Heart left ventricle (tissue), 16 donors: ENCODE data around the gene P2RX3. TPM values are rescaled to one million over a fixed set of nuclear protein-coding genes. Genes with fewer than 3 reads are reported as not detected.

Source experiments
- ATAC-seq, 4 donors: fragments of 200-7000 bp; cut with Tn5 transposase; one replicate each; pipeline ENCODE4 v1.9.1; 2020 to 2022; ENCODE audit warnings: moderate library complexity in 4 of 4, mild to moderate bottlenecking in 3 of 4, moderate number of reproducible peaks in 1 of 4
- DNase-seq, 5 donors: peaks; one replicate each; pipeline ENCODE4 v3.0.0-alpha.2; 2020
- H3K27ac ChIP-seq, 12 donors: fragments of 200-600 bp; sonication (generic) in 4 of 12; one replicate each; pipeline versions ENCODE4 v1.5.0 to v1.8.0; 2016 to 2022; ENCODE audit warnings: mild to moderate bottlenecking in 2 of 12
- H3K27me3 ChIP-seq, 9 donors: fragments of 200-600 bp; sonication (generic) in 2 of 9; one replicate each; pipeline versions ENCODE4 v1.5.1 to v1.8.0; 2016 to 2022; ENCODE audit warnings: mild to moderate bottlenecking in 3 of 9
- H3K36me3 ChIP-seq, 9 donors: fragments of 200-600 bp; sonication (generic) in 2 of 9; one replicate each; pipeline versions ENCODE4 v1.5.0 to v1.8.0; 2018 to 2022; ENCODE audit warnings: mild to moderate bottlenecking in 2 of 9
- H3K4me1 ChIP-seq, 12 donors: fragments of 200-600 bp; sonication (generic) in 4 of 12; one replicate each; pipeline versions ENCODE4 v1.5.0 to v1.8.0; 2016 to 2022; ENCODE audit warnings: mild to moderate bottlenecking in 3 of 12
- H3K4me3 ChIP-seq, 12 donors: fragments of 200-600 bp; sonication (generic) in 4 of 12; one replicate each; pipeline versions ENCODE4 v1.5.0 to v1.8.0; 2017 to 2022; ENCODE audit warnings: mild to moderate bottlenecking in 9 of 12, moderate library complexity in 4 of 12
- H3K9me3 ChIP-seq, 12 donors: fragments of 200-600 bp; sonication (generic) in 4 of 12; one replicate each; pipeline versions ENCODE4 v1.5.0 to v1.8.0; 2016 to 2022; ENCODE audit warnings: mild to moderate bottlenecking in 1 of 12
- POLR2A ChIP-seq, 2 donors: fragments of 450-650 bp; IDR thresholded peaks; one replicate each; pipeline ENCODE4 v1.6.1; 2017; ENCODE audit warnings: antibody characterized with exemption in 2 of 2, mild to moderate bottlenecking in 2 of 2, moderate library complexity in 2 of 2
- WGBS, 4 donors: extraction: QIAGEN DNeasy Blood & Tissue Kit in 2 of 4; methylation state at CpG; one replicate each; pipeline versions ENCODE4 v1.1.5 to v1.1.7; 2013 to 2018; 5-methylcytosine and 5-hydroxymethylcytosine counted together
- intact Hi-C, 10 donors: fragments of 100-400 bp; cut with DNase I; formaldehyde crosslinking; loops; one replicate each; pipeline versions ENCODE4 v1.11.1 to v1.14.2; 2022
- polyA plus RNA-seq, 2 donors: library from polyadenylated mRNA; stranded (reverse); fragments of 200-250 nt; gene quantifications; one replicate each; pipeline ENCODE4 v1.2.3, GENCODE V29; 2013
- total RNA-seq, 9 donors: library from RNA; depleted of rRNA in 2 of 9; stranded (reverse); fragments of >200 nt in 2 of 9; fragmentation: NEBNext Ultra II Directional in 3 of 9; extraction: Animal tissue kit (Norgen Biotek cat#: 25700) in 3 of 9; gene quantifications; one replicate each; pipeline versions ENCODE4 v1.1.0 to v1.2.4, GENCODE V29; 2016 to 2023
- TF ChIP-seq, protein P1 (sequence below), 12 donors: fragments of 200-600 bp; sonication (generic) in 4 of 12; IDR thresholded peaks; one replicate each; pipeline versions ENCODE4 v1.5.0 to v1.8.0; 2018 to 2022; ENCODE audit warnings: antibody characterized with exemption in 12 of 12, mild to moderate bottlenecking in 5 of 12
- donor health status: ischemic (EF 13 %, LVEDD 7.1; RV severe dilation, severe dysfunction).
- donor health status: healthy with polysubstance abuse.
- donor health status: DM: no; HTN: yes; CAD: no.
- donor health status: DM: no; HTN: no; CAD: no.
- donor health status: ischemic (EF 25% LVEDD 6.9; RV normal size, moderate dysfunction).
- donor health status: ischemic (EF 25% LVEDD 5.7; RV mildly dilated, moderate dysfunction).
- donor health status: healthy.
- donor health status: DM: yes; HTN: yes; CAD: no.
- donor health status: ischemic (EF 35%, LVEDD 5.7; RV mildly dilated, moderate dysfunction).
- donor health status: nonischemic (EF 11% LVEDD 7.7; RV severe dilation, severe dysfunction).
- donor health status: DM: yes; HTN: yes; CAD: no.
- donor health status: PGD.
- donor health status: ischemic (EF 29% LVEDD 5.4; RV normal size, mild dysfunction).
- donor health status: nonischemic (EF 23%, LVEDD 6.1; RV moderate dilation, normal function).

The P2RX3 gene
- total and polyA plus RNA-seq, 11 donors, result 0.35 to 7.1 (median 1.3) TPM

DNA sequence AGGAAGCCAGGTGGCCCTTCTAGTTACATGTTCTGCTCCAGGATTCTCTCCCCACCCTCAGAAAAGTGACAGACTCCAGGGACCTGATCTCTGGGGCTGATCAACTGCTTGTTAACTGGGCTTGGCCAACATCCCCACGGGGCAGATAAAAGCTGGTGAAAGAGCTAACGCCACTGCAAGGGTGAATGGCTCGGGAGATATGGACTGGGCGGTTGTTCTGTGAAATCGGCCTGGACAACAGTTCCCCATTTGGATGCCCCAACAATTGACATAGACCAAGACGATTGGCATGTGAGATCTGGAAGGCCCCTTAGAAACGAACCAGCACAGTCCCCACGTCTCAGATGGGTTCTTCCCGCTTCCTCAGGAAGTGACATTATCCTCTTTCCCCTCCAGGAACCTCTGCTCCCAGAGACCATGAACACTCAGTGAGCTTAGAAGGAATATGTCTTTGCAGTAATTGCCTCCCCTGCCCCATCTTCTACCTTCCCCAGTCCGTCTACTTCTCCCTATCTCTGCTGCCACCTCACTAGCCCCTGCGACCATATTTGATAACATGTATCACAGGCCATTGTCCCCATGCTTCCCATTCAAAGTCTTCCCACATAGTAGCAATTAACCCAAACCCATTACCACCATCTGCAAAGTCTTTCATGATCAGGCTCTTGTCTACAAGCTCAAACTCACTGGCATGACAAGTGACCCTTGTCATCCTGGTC, 57.9 kb downstream of the P2RX3 start:
- DNase-seq, result no peak
- intact Hi-C loops, result no loop called here
- TF ChIP-seq POLR2A (IDR thresholded peaks at IDR 0.05), result no peak
- TF ChIP-seq, protein P1, sequence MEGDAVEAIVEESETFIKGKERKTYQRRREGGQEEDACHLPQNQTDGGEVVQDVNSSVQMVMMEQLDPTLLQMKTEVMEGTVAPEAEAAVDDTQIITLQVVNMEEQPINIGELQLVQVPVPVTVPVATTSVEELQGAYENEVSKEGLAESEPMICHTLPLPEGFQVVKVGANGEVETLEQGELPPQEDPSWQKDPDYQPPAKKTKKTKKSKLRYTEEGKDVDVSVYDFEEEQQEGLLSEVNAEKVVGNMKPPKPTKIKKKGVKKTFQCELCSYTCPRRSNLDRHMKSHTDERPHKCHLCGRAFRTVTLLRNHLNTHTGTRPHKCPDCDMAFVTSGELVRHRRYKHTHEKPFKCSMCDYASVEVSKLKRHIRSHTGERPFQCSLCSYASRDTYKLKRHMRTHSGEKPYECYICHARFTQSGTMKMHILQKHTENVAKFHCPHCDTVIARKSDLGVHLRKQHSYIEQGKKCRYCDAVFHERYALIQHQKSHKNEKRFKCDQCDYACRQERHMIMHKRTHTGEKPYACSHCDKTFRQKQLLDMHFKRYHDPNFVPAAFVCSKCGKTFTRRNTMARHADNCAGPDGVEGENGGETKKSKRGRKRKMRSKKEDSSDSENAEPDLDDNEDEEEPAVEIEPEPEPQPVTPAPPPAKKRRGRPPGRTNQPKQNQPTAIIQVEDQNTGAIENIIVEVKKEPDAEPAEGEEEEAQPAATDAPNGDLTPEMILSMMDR (IDR thresholded peaks at IDR 0.05), result no peak
- Histone ChIP-seq H3K27me3 (no peaks in the 10 kb centered on the region), H3K36me3 (no peaks in the 10 kb centered on the region), H3K9me3 (no peaks in the 10 kb centered on the region), H3K4me3 (no peak overlapping the region), H3K27ac (no peak overlapping the region), H3K4me1 (no peaks in the 10 kb centered on the region)
- WGBS, 4 donors, result 76 to 78% (median 78%) methylated on average over 11 of the region's 11 CpGs
- ATAC-seq, result no peak

DNA sequence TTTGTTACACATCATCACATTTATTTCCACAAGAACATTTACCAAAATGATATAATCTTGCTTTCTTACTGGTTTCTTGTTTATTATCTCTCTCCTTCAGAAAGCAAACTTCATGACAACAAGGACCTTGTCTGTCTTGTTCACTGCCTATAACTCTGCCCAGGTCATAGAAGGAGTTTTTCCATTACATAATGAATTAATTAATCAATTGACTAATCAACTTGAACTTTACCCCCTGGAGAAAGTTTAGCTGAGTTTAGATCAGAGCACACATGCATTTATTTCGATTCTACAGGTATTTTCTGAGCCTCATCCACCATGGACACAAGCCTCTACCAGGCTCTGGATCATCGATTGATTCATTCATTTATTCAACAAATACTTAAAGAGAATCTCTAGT, 58.6 kb downstream of the P2RX3 start:
- no peak for DNase-seq
- H3K4me1 ChIP-seq, result no peaks in the 10 kb centered on the region
- WGBS, 4 donors, result 65 to 75% (median 74%) methylated on average over 2 of the region's 2 CpGs
- H3K36me3 ChIP-seq, result no peaks in the 10 kb centered on the region
- H3K27me3 ChIP-seq, result no peaks in the 10 kb centered on the region
- no peak overlapping the region for H3K27ac ChIP-seq
- no peaks in the 10 kb centered on the region for H3K9me3 ChIP-seq
- ATAC-seq, result no peak
- H3K4me3 ChIP-seq, result no peak overlapping the region
- intact Hi-C loops, result no loop called here
- no peak for TF ChIP-seq POLR2A (IDR thresholded peaks at IDR 0.05)
- TF ChIP-seq, protein P1 (IDR thresholded peaks at IDR 0.05), result no peak

DNA sequence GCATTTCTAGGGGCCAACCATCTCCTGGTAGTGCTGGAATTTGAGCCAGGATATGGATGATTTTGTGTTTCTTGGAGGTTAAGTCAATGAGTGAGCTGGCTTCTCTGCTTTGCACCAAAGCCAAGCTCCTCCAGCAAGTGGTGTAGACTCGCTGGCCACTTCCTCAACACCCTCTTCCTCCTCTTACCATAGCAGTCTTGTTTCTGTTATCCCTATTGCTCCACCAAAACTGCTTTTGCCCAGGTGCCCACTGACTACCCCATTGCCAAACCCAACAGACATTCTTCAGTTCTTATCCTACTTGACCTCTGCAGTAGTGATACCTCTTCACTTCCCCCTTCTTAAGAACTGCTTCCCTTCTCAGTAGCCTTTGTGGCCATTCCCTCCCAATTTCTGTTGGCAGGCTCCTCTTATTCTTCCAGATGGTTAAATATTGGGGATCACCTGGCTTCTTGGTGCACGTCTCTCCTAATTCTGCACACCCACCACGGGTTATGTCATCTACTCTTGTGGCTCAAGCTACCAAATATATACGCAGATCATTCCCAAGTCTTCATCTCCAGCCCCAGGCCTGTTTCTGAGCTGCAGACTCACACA, 59.3 kb downstream of the P2RX3 start:
- 83 to 86% (median 85%) methylated on average over 4 of the region's 4 CpGs for WGBS, 4 donors
- no peak overlapping the region for H3K4me3 ChIP-seq

DNA sequence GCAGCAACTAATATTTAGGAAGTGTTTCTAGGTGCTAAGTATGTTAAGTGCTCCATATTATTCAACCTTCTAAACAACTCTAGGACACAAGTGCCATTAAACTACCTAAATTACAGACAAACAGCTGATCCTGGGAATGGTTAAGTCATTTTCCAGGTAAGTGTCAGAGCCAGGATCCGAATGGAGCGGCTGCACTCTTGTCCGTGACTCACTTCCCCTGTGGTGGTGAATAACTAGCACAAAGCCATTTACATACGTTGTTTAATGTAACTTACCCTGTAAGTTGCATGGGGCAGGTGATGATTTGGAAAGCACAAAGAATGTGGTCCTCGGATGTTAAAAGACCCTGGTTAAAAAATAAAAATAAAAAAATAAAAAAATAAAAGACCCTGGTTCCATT, 61.1 kb downstream of the P2RX3 start:
- 68 to 77% (median 71%) methylated on average over 5 of the region's 5 CpGs for WGBS, 4 donors
- Histone ChIP-seq H3K4me3 (no peak overlapping the region), H3K9me3 (no peaks in the 10 kb centered on the region), H3K36me3 (no peaks in the 10 kb centered on the region), H3K27me3 (no peaks in the 10 kb centered on the region), H3K4me1 (no peaks in the 10 kb centered on the region), H3K27ac (no peak overlapping the region)
- intact Hi-C loops, result no loop called here
- no peak for DNase-seq
- no peak for TF ChIP-seq POLR2A (IDR thresholded peaks at IDR 0.05)
- TF ChIP-seq, protein P1 (IDR thresholded peaks at IDR 0.05), result no peak
- ATAC-seq, result no peak

More for the DNA sequence above, 59.3 kb downstream of the P2RX3 start:
- H3K27ac ChIP-seq, result no peak overlapping the region
- intact Hi-C loops, result no loop called here
- no peaks in the 10 kb centered on the region for H3K9me3 ChIP-seq
- no peaks in the 10 kb centered on the region for H3K27me3 ChIP-seq
- ATAC-seq, result no peak
- DNase-seq, result no peak
- no peak for TF ChIP-seq POLR2A (IDR thresholded peaks at IDR 0.05)
- TF ChIP-seq, protein P1 (IDR thresholded peaks at IDR 0.05), result no peak
- H3K4me1 ChIP-seq, result no peaks in the 10 kb centered on the region
- H3K36me3 ChIP-seq, result no peaks in the 10 kb centered on the region
